Upper lobe of right lung (tissue), 1 donor: ENCODE data around the gene BCL7C. TPM values are rescaled to one million over a fixed set of nuclear protein-coding genes. Genes with fewer than 3 reads are reported as not detected.
A peak's percentile ranks its signal among the peaks of the same experiment; 100 is the strongest.

Source experiments
- ATAC-seq: fragments of 200-7000 bp; cut with Tn5 transposase; one replicate; pipeline ENCODE4 v1.9.1; 2020; ENCODE audit warnings: mild to moderate bottlenecking, moderate library complexity
- DNase-seq: peaks from one replicate; pipeline ENCODE4 v3.0.0-alpha.2; 2020
- H3K27ac ChIP-seq: fragments of 200-600 bp; one replicate; pipeline ENCODE4 v1.8.0; 2022
- H3K27me3 ChIP-seq: fragments of 200-600 bp; one replicate; pipeline ENCODE4 v1.8.0; 2022; ENCODE audit warnings: mild to moderate bottlenecking
- H3K36me3 ChIP-seq: fragments of 200-600 bp; one replicate; pipeline ENCODE4 v1.8.0; 2022
- H3K4me1 ChIP-seq: fragments of 200-600 bp; one replicate; pipeline ENCODE4 v1.8.0; 2022
- H3K4me3 ChIP-seq: fragments of 200-600 bp; one replicate; pipeline ENCODE4 v1.8.0; 2022; ENCODE audit warnings: mild to moderate bottlenecking
- H3K9me3 ChIP-seq: fragments of 200-600 bp; one replicate; pipeline ENCODE4 v1.8.0; 2022
- intact Hi-C: fragments of 100-400 bp; cut with DNase I; formaldehyde crosslinking; loops from one replicate; pipeline ENCODE4 v1.11.0; 2022
- total RNA-seq: library from RNA; stranded (reverse); fragmentation: NEBNext Ultra II Directional; extraction: Animal tissue kit (Norgen Biotek cat#: 25700); gene quantifications from one replicate; pipeline ENCODE4 v1.2.1, GENCODE V29; 2021
- TF ChIP-seq, protein P1 (sequence below): fragments of 200-600 bp; IDR thresholded peaks from one replicate; pipeline ENCODE4 v1.8.0; 2022; ENCODE audit warnings: antibody characterized with exemption
- donor health status: DM: no; HTN: yes; CAD: no; lungs with severe emphysema.

Gene BCL7C
- total RNA-seq, 1 donor from 2014 or later, result 25.3 TPM

DNA sequence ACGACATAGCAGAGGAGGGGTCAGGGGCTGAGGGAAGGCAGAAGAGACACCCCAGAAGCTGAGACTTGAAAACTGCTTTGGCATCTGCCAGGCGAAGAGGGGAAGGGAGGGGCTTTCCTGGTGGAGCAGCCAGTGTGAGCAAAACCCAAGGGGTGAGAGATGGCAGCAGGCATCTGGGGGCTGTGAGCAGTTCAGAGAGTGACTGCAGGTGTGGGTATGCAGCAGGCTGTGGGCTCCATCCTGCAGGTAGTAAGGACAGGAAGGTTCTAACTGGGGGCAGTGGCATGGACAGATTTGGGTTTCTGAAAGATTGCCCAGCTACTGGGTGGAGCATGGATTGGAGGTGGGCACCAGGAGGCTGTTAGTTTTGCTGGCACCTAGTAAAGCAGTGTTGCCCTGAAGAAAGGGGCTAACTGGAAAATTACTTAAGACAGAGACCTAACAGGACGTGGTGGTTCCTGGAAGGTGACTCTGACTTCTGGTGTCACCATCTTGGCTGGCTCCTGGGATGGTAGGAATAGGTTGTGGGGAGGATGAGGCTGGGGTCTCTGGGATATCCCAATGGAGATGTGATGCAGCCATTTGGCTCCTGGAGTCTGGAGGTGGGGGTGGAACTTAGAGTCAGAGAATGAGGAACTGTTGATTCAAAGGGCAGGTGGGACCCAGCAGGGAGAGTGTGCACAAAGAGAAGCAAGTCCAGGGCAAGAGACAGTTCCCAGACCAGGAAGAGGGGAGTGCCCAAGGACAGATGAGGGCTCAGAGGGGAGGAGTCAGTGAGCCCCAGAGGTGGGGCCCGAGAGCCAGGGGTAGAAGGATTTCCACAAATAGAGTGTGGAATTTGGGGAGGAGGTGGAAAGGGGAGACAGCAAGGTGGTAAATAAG, 11.2 kb downstream of the BCL7C start:
- no peak for ATAC-seq
- no peak overlapping the region for H3K27ac ChIP-seq
- peaks cover 40% of the 10 kb centered on the region for H3K36me3 ChIP-seq

DNA sequence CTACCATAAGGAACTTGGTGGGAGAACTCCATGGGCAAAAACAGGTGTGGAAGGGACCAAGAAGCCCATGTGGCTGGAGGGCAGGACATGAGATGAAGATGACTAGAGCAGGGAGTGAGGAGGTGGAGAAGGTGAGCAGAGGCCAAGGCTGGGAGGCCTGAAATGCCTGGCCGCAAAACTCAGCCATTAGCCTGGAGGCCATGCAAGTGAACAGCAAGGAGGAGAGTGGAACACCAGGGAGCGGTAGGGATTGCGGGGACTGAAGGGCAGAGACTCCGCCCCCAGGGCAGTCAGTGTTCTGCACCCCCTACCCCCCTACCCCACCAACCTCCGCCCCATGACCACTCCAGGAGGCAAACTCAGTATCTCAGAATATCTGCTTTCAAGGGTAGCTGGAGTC, 17.0 kb downstream of the BCL7C start:
- Histone ChIP-seq H3K36me3 (peaks cover 9% of the 10 kb centered on the region), H3K9me3 (no peaks in the 10 kb centered on the region), H3K27ac (peak overlapping the region; percentile 91), H3K4me3 (peak overlapping the region; percentile 93), H3K4me1 (peaks cover 18% of the 10 kb centered on the region), H3K27me3 (no peaks in the 10 kb centered on the region)
- intact Hi-C loops, result no loop called here
- TF ChIP-seq, protein P1, sequence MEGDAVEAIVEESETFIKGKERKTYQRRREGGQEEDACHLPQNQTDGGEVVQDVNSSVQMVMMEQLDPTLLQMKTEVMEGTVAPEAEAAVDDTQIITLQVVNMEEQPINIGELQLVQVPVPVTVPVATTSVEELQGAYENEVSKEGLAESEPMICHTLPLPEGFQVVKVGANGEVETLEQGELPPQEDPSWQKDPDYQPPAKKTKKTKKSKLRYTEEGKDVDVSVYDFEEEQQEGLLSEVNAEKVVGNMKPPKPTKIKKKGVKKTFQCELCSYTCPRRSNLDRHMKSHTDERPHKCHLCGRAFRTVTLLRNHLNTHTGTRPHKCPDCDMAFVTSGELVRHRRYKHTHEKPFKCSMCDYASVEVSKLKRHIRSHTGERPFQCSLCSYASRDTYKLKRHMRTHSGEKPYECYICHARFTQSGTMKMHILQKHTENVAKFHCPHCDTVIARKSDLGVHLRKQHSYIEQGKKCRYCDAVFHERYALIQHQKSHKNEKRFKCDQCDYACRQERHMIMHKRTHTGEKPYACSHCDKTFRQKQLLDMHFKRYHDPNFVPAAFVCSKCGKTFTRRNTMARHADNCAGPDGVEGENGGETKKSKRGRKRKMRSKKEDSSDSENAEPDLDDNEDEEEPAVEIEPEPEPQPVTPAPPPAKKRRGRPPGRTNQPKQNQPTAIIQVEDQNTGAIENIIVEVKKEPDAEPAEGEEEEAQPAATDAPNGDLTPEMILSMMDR, result no peak
- ATAC-seq (no peak), DNase-seq (no peak)

More for the DNA sequence above, 11.2 kb downstream of the BCL7C start:
- DNase-seq, result no peak
- Histone ChIP-seq H3K4me1 (no peaks in the 10 kb centered on the region), H3K27me3 (no peaks in the 10 kb centered on the region), H3K4me3 (no peak overlapping the region), H3K9me3 (no peaks in the 10 kb centered on the region)
- TF ChIP-seq, protein P1, result no peak
- intact Hi-C loops, result no loop called here

DNA sequence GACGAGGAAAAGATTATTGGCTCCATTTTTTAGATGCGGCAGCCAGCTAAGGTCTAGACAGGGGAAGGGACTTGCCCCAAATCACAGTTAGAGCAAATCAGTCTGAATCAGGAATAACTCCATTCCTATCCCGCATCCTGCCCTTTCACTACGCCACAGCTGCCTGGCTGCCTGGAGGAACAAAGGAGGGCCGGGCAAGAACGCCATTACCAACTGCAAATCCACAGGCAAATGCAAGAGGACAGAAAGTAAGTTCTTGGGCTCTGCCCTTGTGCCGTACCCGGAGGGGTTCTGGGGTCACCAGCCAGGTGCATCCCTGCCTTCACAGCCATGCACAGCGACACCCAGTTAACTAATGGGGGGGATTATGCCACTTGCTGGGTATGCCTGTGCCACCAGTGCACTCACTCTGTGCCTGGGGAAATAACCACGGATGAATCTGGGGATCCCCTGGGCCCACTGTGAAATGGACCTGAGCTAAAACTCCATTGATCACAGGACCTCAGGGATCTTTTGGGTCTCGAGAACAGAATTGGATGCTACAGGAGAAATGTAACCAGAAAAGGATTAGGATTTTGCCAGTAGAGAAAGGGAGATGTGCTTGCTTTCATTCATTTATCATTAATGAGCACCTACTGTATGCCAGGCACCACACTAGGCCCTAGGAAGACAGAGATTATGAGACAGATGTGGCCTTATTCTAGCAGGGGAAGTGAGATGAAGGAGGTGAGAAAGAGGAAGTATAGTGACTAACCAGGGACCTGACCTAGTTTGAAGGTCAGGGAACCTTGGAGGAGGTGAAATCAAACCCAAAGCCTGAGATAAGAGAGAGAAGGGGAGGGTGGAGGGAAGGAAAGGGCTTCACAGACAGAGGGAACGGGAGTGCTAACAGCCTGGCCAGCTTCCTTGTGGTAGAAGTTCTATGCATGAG, 17.7 kb downstream of the BCL7C start:
- H3K4me1 ChIP-seq, result peaks cover 18% of the 10 kb centered on the region
- H3K4me3 ChIP-seq, result peak overlapping the region; percentile 93
- ATAC-seq, result peak; percentile 2
- TF ChIP-seq, protein P1, result no peak
- H3K36me3 ChIP-seq, result peaks cover 9% of the 10 kb centered on the region
- H3K27ac ChIP-seq, result peak overlapping the region; percentile 91
- no peak for DNase-seq
- no peaks in the 10 kb centered on the region for H3K9me3 ChIP-seq
- intact Hi-C loops, result no loop called here
- H3K27me3 ChIP-seq, result no peaks in the 10 kb centered on the region

DNA sequence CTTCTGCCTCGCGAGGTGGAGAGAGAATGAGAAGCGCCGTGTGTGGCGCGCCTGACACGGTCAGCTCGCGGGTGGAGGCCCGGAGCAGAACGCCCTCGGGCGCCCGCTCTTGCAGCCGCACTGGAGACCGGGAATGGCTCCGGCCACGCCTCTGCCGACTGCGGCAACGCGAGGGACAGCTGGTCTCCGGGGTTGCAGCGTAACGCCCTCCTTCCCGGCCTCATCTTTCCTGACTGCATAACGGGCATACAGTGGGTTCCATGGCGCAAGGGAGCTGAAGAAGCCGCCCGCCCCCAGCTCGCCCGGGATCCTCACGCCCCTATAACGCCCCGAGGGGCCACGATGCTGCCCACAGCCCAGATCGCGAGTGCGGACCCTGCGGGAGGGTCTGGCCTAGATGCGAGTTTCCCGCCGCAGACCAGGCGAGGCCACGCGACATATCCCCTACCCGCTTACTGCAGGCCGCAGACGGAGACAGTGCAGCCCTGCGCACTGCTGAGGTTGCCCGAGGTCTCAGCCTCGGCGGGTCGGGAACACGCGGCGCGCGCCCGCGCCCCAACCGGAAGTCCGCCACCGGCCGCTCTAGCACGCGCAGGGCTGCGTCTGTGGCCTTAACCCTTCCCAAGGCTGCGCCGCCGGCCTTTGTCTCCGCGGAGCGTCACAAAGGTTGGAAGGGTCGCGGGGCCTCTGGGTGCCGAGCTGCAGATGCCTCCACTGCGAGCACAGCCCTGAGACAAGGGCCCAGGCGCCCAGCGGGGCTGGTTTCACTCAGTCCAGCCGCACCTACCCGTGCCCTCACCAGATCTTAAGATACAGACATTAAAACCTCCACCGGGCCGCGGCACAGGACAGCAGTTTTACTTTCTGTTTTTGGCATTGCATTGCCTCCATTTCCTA, 18.8 kb downstream of the BCL7C start:
- peaks cover 9% of the 10 kb centered on the region for H3K36me3 ChIP-seq
- peaks cover 18% of the 10 kb centered on the region for H3K4me1 ChIP-seq
- no peaks in the 10 kb centered on the region for H3K27me3 ChIP-seq
- intact Hi-C loops, result no loop called here
- peak overlapping the region; percentile 93 for H3K4me3 ChIP-seq
- DNase-seq, result peak; percentile 97
- ATAC-seq, result peak; percentile 99
- TF ChIP-seq, protein P1, result no peak
- peak overlapping the region; percentile 91 for H3K27ac ChIP-seq
- H3K9me3 ChIP-seq, result no peaks in the 10 kb centered on the region
